Erythroblast (primary cell): ENCODE measurements around the gene TYW1B.
"Not testable (repeated sequence)": the region's sequence is repeated elsewhere in the genome, so short reads cannot be mapped to it uniquely, and the experiment has no call there.

Experiments used
- GATA1 ChIP-seq: IDR thresholded peaks from 2 replicates; pipeline ENCODE4 v1.6.1; 2011; ENCODE audit warnings: low read depth, mild to moderate bottlenecking, control low read depth, low read length, moderate library complexity
- POLR2A ChIP-seq: IDR thresholded peaks from 2 replicates; pipeline ENCODE4 v1.6.1; 2011; ENCODE audit warnings: mild to moderate bottlenecking, low read length

- not testable (repeated sequence) for TF ChIP-seq POLR2A, GATA1
These were observed 268.5 kb downstream of the TYW1B start for GRCh38 chr7:72559546-72559945.
